GM10266 (cell line): ENCODE measurements around the gene PERM1.

Experiments used
- DNase-seq: peaks from one replicate; pipeline ENCODE4 v3.0.0; 2012; ENCODE audit errors: extremely low spot score
- CTCF ChIP-seq: IDR thresholded peaks from 2 replicates; pipeline ENCODE4 v1.5.1; 2012; ENCODE audit warnings: mild to moderate bottlenecking, low read depth; ENCODE audit not compliant: control insufficient read depth, insufficient read depth; ENCODE audit errors: missing control alignments

The PERM1 gene

GRCh38 chr1:941015-941587 is 40.8 kb downstream of the PERM1 start:
- peak; percentile 69 for DNase-seq
- TF ChIP-seq CTCF: no peak

- TF ChIP-seq CTCF: no peak
- peak; percentile 85 for DNase-seq
Measured at GRCh38 chr1:940107-941014, 41.5 kb downstream of the PERM1 start.

GRCh38 chr1:939511-940106 is 42.3 kb downstream of the PERM1 start:
- no peak for TF ChIP-seq CTCF

GRCh38 chr1:938711-939489 is 43.0 kb downstream of the PERM1 start:
- no peak for TF ChIP-seq CTCF
- DNase-seq: no peak

More at GRCh38 chr1:939511-940106, 42.3 kb downstream of the PERM1 start:
- DNase-seq: no peak

GRCh38 chr1:938088-938683 is 43.7 kb downstream of the PERM1 start:
- TF ChIP-seq CTCF: peak; percentile 73
- DNase-seq: no peak

- no peak for DNase-seq
- no peak for TF ChIP-seq CTCF
Measured at GRCh38 chr1:937521-937920, 44.4 kb downstream of the PERM1 start.
